GM12878 (cell line): ENCODE measurements around the gene ENPP7. TPM values are rescaled to one million over a fixed set of nuclear protein-coding genes. Genes with fewer than 3 reads are reported as not detected.

ENCODE experiments used
- ATAC-seq: fragments of 200-7000 bp; cut with Tn5 transposase; 3 replicates; pipeline ENCODE4 v1.9.1; 2020; ENCODE audit warnings: mild to moderate bottlenecking, moderate library complexity
- BruUV-seq: library from RNA; stranded (reverse); fragments of 400-500 nt; replicated peaks from 2 replicates; lab custom pipeline; 2021; lab: Mats Ljungman, UMichigan
- CTCF ChIA-PET: fragments of 300-600 bp; sonication (Branson Sonifier 250); formaldehyde crosslinking; extraction: SDS; loops from one replicate; lab custom pipeline; 2021; ENCODE audit warnings: inconsistent platforms; lab: Yijun Ruan, JAX
- POLR2A ChIA-PET: fragments of 350-600 bp; formaldehyde crosslinking; extraction: SDS; loops from one replicate; lab custom pipeline; 2021; ENCODE audit warnings: inconsistent platforms; lab: Charles Lee
- RAD21 ChIA-PET: fragments of 300-600 bp; sonication (Branson Sonifier 250); formaldehyde crosslinking; loops from one replicate; lab custom pipeline; 2023; ENCODE audit warnings: antibody characterized with exemption; ENCODE audit not compliant: unreplicated experiment; lab: Charles Lee
- SMC1A ChIA-PET: fragments of 300-600 bp; sonication (Branson Sonifier 250); formaldehyde crosslinking; loops from one replicate; lab custom pipeline; 2023; ENCODE audit not compliant: unreplicated experiment, uncharacterized antibody; lab: Charles Lee
- DNase-seq: peaks from one replicate; pipeline ENCODE4 v3.0.0-alpha.2; 2011; ENCODE audit warnings: low read depth, low spot score
- FAIRE-seq: peaks from 3 replicates; lab custom pipeline; 2011; peaks lifted over from hg19 to GRCh38; lab: Jason Lieb, UNC
- H2AFZ ChIP-seq: 2 replicates; pipeline ENCODE4 v1.6.0; 2011; ENCODE audit warnings: low read depth, low read length, control low read depth; ENCODE audit not compliant: control insufficient read depth
- H3K27ac ChIP-seq: 2 replicates; pipeline ENCODE4 v1.5.1; 2011; ENCODE audit warnings: control low read depth; ENCODE audit not compliant: control insufficient read depth, insufficient read depth
- H3K27me3 ChIP-seq, 2 experiments: replicated peaks in 1 of 2; 2 replicates each; pipeline versions ENCODE4 v1.6.0 to v1.6.1; 2011; ENCODE audit warnings: low read length in 1 of 2; ENCODE audit not compliant: control insufficient read depth in 2 of 2, insufficient read depth in 2 of 2
- H3K36me3 ChIP-seq, 2 experiments: 2 replicates each; pipeline ENCODE4 v1.5.1; 2011; ENCODE audit warnings: low read length in 1 of 2; ENCODE audit not compliant: control insufficient read depth in 2 of 2, insufficient read depth in 2 of 2
- H3K4me1 ChIP-seq: 2 replicates; pipeline ENCODE4 v1.6.1; 2011; ENCODE audit warnings: mild to moderate bottlenecking, low read length, moderate library complexity, mixed read lengths; ENCODE audit not compliant: control insufficient read depth, insufficient read depth
- H3K4me2 ChIP-seq: 2 replicates; pipeline ENCODE4 v1.6.0; 2011; ENCODE audit warnings: control low read depth; ENCODE audit not compliant: control insufficient read depth, insufficient read depth
- H3K4me3 ChIP-seq: fragments of 200-600 bp; sonication (generic); 2 replicates; pipeline ENCODE4 v1.5.1; 2016
- H3K79me2 ChIP-seq: 2 replicates; pipeline ENCODE4 v1.6.0; 2011; ENCODE audit warnings: low read length; ENCODE audit not compliant: control insufficient read depth, insufficient read depth
- H3K9ac ChIP-seq: 2 replicates; pipeline ENCODE4 v1.8.0; 2011; ENCODE audit warnings: low read length, control low read depth, mixed read lengths; ENCODE audit not compliant: control insufficient read depth, insufficient read depth
- H3K9me3 ChIP-seq: replicated peaks from 3 replicates; pipeline ENCODE4 v1.5.1; 2011; ENCODE audit warnings: mild to moderate bottlenecking, low read length; ENCODE audit not compliant: control insufficient read depth, insufficient read depth
- H4K20me1 ChIP-seq: 2 replicates; pipeline ENCODE4 v1.6.0; 2011; ENCODE audit not compliant: control insufficient read depth, insufficient read depth
- BCL3 ChIP-seq: IDR thresholded peaks from 2 replicates; pipeline ENCODE4 v1.6.1; 2011; ENCODE audit warnings: borderline replicate concordance, low read depth, mild to moderate bottlenecking, moderate library complexity, low read length; ENCODE audit not compliant: insufficient read depth, poor library complexity, severe bottlenecking
- CHD1 ChIP-seq: IDR thresholded peaks from 2 replicates; pipeline ENCODE4 v1.6.1; 2012; ENCODE audit warnings: low read depth, low read length, improper control_type of control experiment
- CHD2 ChIP-seq: IDR thresholded peaks from 2 replicates; pipeline ENCODE4 v1.6.1; 2011; ENCODE audit warnings: low read depth, low read length, improper control_type of control experiment, borderline replicate concordance
- ESRRA ChIP-seq: IDR thresholded peaks from 2 replicates; pipeline ENCODE4 v1.6.1; 2012; ENCODE audit warnings: mild to moderate bottlenecking, low read length, improper control_type of control experiment
- ETV6 ChIP-seq, 2 experiments: fragments of 450-650 bp in 1 of 2; IDR thresholded peaks in 1 of 2; conservative IDR thresholded peaks in 1 of 2; 2 replicates each; pipeline ENCODE4 v1.6.1; 2014; ENCODE audit warnings: antibody characterized with exemption in 1 of 2, borderline replicate concordance in 1 of 2, low read depth in 1 of 2, mild to moderate bottlenecking in 1 of 2, moderate library complexity in 1 of 2
- IKZF2 ChIP-seq, 2 experiments: fragments of 450-650 bp; IDR thresholded peaks; 2 replicates each; pipeline ENCODE4 v1.6.1; 2017; ENCODE audit warnings: mild to moderate bottlenecking in 2 of 2, moderate library complexity in 2 of 2
- RB1 ChIP-seq: fragments of 450-650 bp; formaldehyde crosslinking; IDR thresholded peaks from 2 replicates; pipeline ENCODE4 v1.6.1; 2017; ENCODE audit warnings: mild to moderate bottlenecking, borderline replicate concordance
- SREBF1 ChIP-seq: IDR thresholded peaks from 2 replicates; pipeline ENCODE4 v1.6.1; 2012; ENCODE audit warnings: mild to moderate bottlenecking, low read length
- STAT1 ChIP-seq: fragments of 450-650 bp; conservative IDR thresholded peaks from 2 replicates; pipeline ENCODE4 v1.6.1; 2014; ENCODE audit warnings: antibody characterized with exemption, mild to moderate bottlenecking
- TAF1 ChIP-seq: IDR thresholded peaks from 2 replicates; pipeline ENCODE4 v1.6.1; 2011; ENCODE audit warnings: mild to moderate bottlenecking, low read depth, low read length, borderline replicate concordance
- ZBED1 ChIP-seq: IDR thresholded peaks from 2 replicates; pipeline ENCODE4 v1.6.1; 2016; ENCODE audit warnings: borderline replicate concordance
- WGBS: methylation state at CpG from one replicate; pipeline ENCODE4 v1.1.6; 2016; ENCODE audit warnings: low lambda C conversion rate; ENCODE audit not compliant: insufficient replicate concordance, insufficient coverage; ENCODE audit errors: missing lambda C conversion rate; 5-methylcytosine and 5-hydroxymethylcytosine counted together
- in situ Hi-C: fragments of 300-500 bp; cut with MboI; formaldehyde crosslinking; loops from 9 replicates; pipeline ENCODE4 v1.14.3; 2018; ENCODE audit warnings: mixed read lengths
- intact Hi-C: fragments of 100-400 bp; cut with micrococcal nuclease; formaldehyde crosslinking; loops from one replicate; pipeline ENCODE4 v1.14.2; 2022; ENCODE audit not compliant: unreplicated experiment
- polyA plus RNA-seq, 11 experiments: library from polyadenylated mRNA; depleted of rRNA in 4 of 11; unstranded in 6 of 11; stranded (reverse) in 5 of 11; fragments of >200 nt; fragmentation: Nextera tagmentation in 4 of 11; fragmentation: Illumina TruSeq in 1 of 11; extraction: Ambion mirVana in 4 of 11; extraction: Trizol in 1 of 11; gene quantifications; 1 replicate in 1 of 11; 2 replicates in 10 of 11; pipeline versions ENCODE4 v1.2.1 to v1.2.3, GENCODE V29; 2011 to 2016; ENCODE audit warnings: inconsistent platforms in 2 of 11, missing spikeins in 2 of 11, low read depth in 1 of 11
- total RNA-seq, 4 experiments: library from RNA; depleted of rRNA in 3 of 4; stranded (reverse); fragments of >200 nt in 3 of 4; fragmentation: Illumina TruSeq in 1 of 4; extraction: Trizol in 1 of 4; gene quantifications; 2 replicates each; pipeline versions ENCODE4 v1.2.1 to v1.2.3, GENCODE V29; 2013 to 2021
- TF ChIP-seq, protein P1 (sequence below): fragments of 450-650 bp; IDR thresholded peaks from 2 replicates; pipeline ENCODE4 v1.6.1; 2017; ENCODE audit warnings: mild to moderate bottlenecking, moderate library complexity

The ENPP7 gene
- total and polyA plus RNA-seq, 10 of the 15 experiments (the other 5 are each of a cell fraction or from before 2014, with no cell fraction given): 0.04 to 0.41 (median 0.18) TPM; not detected in 1

DNA sequence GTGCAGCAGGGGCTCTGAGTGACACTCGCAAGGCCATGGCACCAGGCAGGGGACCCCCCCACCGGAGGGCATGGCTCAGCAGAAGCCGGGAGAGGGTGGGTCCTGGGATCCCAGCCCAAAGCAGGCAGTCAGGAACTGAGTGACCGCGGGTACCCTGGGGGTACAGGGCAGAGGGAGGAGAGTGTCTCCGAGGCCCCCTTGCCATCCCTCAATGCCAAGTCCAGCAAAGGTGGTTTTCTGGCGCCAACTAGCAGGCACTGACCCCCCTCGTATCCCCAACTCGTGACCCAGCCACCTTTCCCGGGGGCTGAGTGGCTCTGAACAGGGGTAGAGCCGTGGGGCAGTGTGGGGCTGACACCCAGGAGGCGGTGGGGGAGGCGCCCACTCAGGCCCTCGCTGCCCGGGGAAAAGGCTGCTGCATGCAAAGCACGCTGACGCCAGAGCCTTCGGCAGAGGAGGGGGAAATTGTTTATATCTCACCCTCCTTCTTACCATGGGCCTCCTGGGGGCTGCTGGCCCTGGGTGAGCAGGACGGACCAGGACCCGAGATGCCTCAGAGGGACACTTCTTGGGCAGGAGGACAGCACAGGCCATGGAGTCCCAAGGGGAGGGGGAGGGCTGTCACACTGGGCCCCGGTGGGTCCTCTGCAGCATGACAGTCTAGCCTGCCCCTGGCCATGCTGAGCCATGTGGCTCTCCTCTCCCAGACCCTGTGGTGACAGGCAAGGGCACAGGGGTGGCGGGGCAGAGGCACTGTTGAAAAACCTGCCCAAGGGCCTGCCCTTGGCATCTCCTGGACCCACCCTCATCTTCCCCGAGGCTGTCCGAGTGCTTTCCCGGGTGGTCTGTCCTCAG lies 14.6 kb upstream of the ENPP7 start:
- H3K4me1 ChIP-seq: no peaks in the 10 kb centered on the region
- RAD21 ChIA-PET: no interaction called here
- H4K20me1 ChIP-seq: no peaks in the 10 kb centered on the region
- no TSS peak for BruUV-seq
- POLR2A ChIA-PET: no interaction called here
- CTCF ChIA-PET: no interaction called here
- no peaks in the 10 kb centered on the region for H3K27me3 ChIP-seq
- no peak overlapping the region for H3K27ac ChIP-seq
- in situ Hi-C loops: no loop called here
- no peaks in the 10 kb centered on the region; the same call in 2 of the 3 replicates for H3K9me3 ChIP-seq
- SMC1A ChIA-PET: no interaction called here
- FAIRE-seq: no peak
- H3K79me2 ChIP-seq: no peaks in the 10 kb centered on the region
- no peak overlapping the region for H3K9ac ChIP-seq
- WGBS: 52% methylated on average over 23 of the region's 25 CpGs
- no peak overlapping the region for H3K4me3 ChIP-seq
- TF ChIP-seq ZBED1: no peak
- TF ChIP-seq IKZF2 (IDR thresholded peaks at IDR 0.05): no peak
- TF ChIP-seq ETV6 (conservative IDR thresholded peaks at IDR 0.05 in 1 of 2, IDR thresholded peaks at IDR 0.05 in 1 of 2; ENCODE audit: borderline replicate concordance in 1 of 2, low read depth in 1 of 2): no peak
- no peak for TF ChIP-seq SREBF1
- TF ChIP-seq STAT1: no peak
- TF ChIP-seq CHD2: no peak
- no peak for TF ChIP-seq BCL3
- TF ChIP-seq RB1: no peak
- TF ChIP-seq, protein P1, sequence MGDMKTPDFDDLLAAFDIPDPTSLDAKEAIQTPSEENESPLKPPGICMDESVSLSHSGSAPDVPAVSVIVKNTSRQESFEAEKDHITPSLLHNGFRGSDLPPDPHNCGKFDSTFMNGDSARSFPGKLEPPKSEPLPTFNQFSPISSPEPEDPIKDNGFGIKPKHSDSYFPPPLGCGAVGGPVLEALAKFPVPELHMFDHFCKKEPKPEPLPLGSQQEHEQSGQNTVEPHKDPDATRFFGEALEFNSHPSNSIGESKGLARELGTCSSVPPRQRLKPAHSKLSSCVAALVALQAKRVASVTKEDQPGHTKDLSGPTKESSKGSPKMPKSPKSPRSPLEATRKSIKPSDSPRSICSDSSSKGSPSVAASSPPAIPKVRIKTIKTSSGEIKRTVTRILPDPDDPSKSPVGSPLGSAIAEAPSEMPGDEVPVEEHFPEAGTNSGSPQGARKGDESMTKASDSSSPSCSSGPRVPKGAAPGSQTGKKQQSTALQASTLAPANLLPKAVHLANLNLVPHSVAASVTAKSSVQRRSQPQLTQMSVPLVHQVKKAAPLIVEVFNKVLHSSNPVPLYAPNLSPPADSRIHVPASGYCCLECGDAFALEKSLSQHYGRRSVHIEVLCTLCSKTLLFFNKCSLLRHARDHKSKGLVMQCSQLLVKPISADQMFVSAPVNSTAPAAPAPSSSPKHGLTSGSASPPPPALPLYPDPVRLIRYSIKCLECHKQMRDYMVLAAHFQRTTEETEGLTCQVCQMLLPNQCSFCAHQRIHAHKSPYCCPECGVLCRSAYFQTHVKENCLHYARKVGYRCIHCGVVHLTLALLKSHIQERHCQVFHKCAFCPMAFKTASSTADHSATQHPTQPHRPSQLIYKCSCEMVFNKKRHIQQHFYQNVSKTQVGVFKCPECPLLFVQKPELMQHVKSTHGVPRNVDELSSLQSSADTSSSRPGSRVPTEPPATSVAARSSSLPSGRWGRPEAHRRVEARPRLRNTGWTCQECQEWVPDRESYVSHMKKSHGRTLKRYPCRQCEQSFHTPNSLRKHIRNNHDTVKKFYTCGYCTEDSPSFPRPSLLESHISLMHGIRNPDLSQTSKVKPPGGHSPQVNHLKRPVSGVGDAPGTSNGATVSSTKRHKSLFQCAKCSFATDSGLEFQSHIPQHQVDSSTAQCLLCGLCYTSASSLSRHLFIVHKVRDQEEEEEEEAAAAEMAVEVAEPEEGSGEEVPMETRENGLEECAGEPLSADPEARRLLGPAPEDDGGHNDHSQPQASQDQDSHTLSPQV: no peak
- TF ChIP-seq ESRRA: no peak
- TF ChIP-seq CHD1: no peak
- TF ChIP-seq TAF1: no peak
- H3K4me2 ChIP-seq: no peak overlapping the region
- ATAC-seq: no peak
- H3K36me3 ChIP-seq: no peaks in the 10 kb centered on the region
- H2AFZ ChIP-seq: no peak overlapping the region
- no peak for DNase-seq
- intact Hi-C loops: no loop called here
